22Rv1 (cell line): Measurements from ENCODE around the gene LRRC4B.
A peak's percentile ranks its signal among the peaks of the same experiment; 100 is the strongest.
"Not testable (repeated sequence)": the region's sequence is repeated elsewhere in the genome, so short reads cannot be mapped to it uniquely, and the experiment has no call there.

Experiments
- ZFX ChIP-seq: fragments of 450-650 bp; IDR thresholded peaks from 2 replicates; pipeline ENCODE4 v1.6.1; 2017; ENCODE audit warnings: antibody characterized with exemption, borderline replicate concordance
- TF ChIP-seq, protein P1 (sequence below): fragments of 450-650 bp; IDR thresholded peaks from 2 replicates; pipeline ENCODE4 v1.5.1; 2017; ENCODE audit warnings: mild to moderate bottlenecking

DNA sequence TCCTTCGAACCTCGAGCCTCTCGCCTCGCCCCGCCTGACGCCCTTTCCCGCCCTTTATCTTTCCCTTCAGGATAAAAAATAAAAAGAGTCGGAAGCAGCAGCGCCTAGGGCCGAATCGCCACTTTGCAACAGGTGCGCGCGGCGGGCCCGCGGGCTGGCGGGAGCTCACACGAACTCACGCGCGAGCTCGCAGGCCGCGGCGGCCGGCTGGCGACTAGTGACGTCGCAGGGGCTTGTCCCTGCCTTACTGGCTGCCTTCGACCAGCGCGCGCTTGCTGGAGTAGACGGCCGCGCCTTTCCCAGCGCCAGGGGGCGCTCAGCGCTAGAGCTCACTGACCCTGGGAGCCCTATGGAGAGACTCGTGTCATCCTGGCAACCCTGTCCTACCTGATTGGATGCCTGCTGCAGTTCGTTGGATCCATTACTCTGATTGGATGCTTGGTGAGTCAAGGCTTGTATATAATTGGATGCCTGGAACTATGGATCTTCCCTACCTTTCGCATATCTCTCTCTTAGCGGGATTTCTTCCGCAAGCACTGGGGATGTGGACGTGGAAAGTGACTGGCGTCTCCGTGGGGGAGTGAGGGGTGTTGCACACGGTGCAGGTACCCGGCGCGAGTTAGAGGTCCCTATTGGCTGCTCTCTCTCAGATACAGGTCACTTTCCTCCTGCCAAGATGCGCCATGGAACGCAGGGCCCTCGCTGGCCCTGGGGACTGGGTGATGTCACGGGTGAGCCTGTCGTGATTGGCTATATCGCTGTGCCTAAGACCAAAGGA is 38.0 kb upstream of the LRRC4B start:
- TF ChIP-seq, protein P1, sequence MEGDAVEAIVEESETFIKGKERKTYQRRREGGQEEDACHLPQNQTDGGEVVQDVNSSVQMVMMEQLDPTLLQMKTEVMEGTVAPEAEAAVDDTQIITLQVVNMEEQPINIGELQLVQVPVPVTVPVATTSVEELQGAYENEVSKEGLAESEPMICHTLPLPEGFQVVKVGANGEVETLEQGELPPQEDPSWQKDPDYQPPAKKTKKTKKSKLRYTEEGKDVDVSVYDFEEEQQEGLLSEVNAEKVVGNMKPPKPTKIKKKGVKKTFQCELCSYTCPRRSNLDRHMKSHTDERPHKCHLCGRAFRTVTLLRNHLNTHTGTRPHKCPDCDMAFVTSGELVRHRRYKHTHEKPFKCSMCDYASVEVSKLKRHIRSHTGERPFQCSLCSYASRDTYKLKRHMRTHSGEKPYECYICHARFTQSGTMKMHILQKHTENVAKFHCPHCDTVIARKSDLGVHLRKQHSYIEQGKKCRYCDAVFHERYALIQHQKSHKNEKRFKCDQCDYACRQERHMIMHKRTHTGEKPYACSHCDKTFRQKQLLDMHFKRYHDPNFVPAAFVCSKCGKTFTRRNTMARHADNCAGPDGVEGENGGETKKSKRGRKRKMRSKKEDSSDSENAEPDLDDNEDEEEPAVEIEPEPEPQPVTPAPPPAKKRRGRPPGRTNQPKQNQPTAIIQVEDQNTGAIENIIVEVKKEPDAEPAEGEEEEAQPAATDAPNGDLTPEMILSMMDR: peak; percentile 45
- TF ChIP-seq ZFX: not testable (repeated sequence)
